ENCODE data around the gene CALD1. TPM values are rescaled to one million over a fixed set of nuclear protein-coding genes. Genes with fewer than 3 reads are reported as not detected.

Gene CALD1
- polyA plus RNA-seq, 1 donor, result 191 TPM

- Histone ChIP-seq H3K9me3 (ENCODE audit: control insufficient read depth, low read depth, low read length) (peaks cover 3% of the 10 kb centered on the region), H3K27me3 (ENCODE audit: control insufficient read depth, insufficient read depth, low read length) (no peaks in the 10 kb centered on the region), H3K4me1 (ENCODE audit: control insufficient read depth, insufficient read depth, low read length) (peaks cover 5% of the 10 kb centered on the region), H3K36me3 (ENCODE audit: control insufficient read depth, insufficient read depth, low read length) (peaks cover 28% of the 10 kb centered on the region), H3K4me3 (ENCODE audit: low read length) (no peak overlapping the region), H3K27ac (ENCODE audit: low read length) (no peak overlapping the region)
- 92% methylated on average over 5 of the region's 17 CpGs for WGBS (ENCODE audit: insufficient coverage, low lambda C conversion rate)
- DNase-seq, result no peak
Measured at GRCh38 chr7:134947329-134947728, 167.9 kb downstream of the CALD1 start.

DNA sequence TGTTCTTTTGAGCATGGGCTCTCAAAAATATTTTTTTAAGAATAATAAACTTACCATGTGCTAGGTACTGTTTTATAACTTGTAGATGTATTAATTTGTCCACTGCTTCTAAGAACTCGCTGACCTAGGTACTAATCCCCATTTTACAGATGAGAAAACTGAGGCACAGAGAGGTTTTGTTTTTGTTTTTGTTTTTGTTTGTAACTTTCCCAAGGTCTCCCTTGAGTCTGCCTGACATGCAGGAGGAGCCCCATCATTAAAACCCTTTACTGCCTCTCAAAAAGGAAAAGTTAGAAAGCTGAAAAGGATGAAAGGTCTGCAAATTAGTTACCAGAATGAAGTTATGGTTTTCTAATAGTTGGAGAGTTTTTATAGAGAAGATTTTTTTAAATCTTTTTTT is 168.4 kb downstream of the CALD1 start:
- Histone ChIP-seq H3K4me3 (ENCODE audit: low read length) (no peak overlapping the region), H3K36me3 (ENCODE audit: control insufficient read depth, insufficient read depth, low read length) (peaks cover 28% of the 10 kb centered on the region), H3K4me1 (ENCODE audit: control insufficient read depth, insufficient read depth, low read length) (peaks cover 2% of the 10 kb centered on the region), H3K27ac (ENCODE audit: low read length) (no peak overlapping the region), H3K27me3 (ENCODE audit: control insufficient read depth, insufficient read depth, low read length) (no peaks in the 10 kb centered on the region), H3K9me3 (ENCODE audit: control insufficient read depth, low read depth, low read length) (peaks cover 3% of the 10 kb centered on the region)
- no peak for DNase-seq
- no CpG with 5 or more reads among the region's 1 CpG for WGBS (ENCODE audit: insufficient coverage, low lambda C conversion rate)

- peaks cover 28% of the 10 kb centered on the region for H3K36me3 ChIP-seq (ENCODE audit: control insufficient read depth, insufficient read depth, low read length)
- no peak overlapping the region for H3K4me3 ChIP-seq (ENCODE audit: low read length)
- H3K9me3 ChIP-seq (ENCODE audit: control insufficient read depth, low read depth, low read length), result peaks cover 3% of the 10 kb centered on the region
- no peak overlapping the region for H3K27ac ChIP-seq (ENCODE audit: low read length)
- no peak for DNase-seq
- no CpG with 5 or more reads among the region's 4 CpGs for WGBS (ENCODE audit: insufficient coverage, low lambda C conversion rate)
- H3K27me3 ChIP-seq (ENCODE audit: control insufficient read depth, insufficient read depth, low read length), result no peaks in the 10 kb centered on the region
- no peaks in the 10 kb centered on the region for H3K4me1 ChIP-seq (ENCODE audit: control insufficient read depth, insufficient read depth, low read length)
Measured at GRCh38 chr7:134948246-134948645, 168.8 kb downstream of the CALD1 start.

GRCh38 chr7:134948736-134949135 is 169.3 kb downstream of the CALD1 start:
- Histone ChIP-seq H3K9me3 (ENCODE audit: control insufficient read depth, low read depth, low read length) (peaks cover 3% of the 10 kb centered on the region), H3K27ac (ENCODE audit: low read length) (peak overlapping the region; percentile 14), H3K4me3 (ENCODE audit: low read length) (no peak overlapping the region), H3K36me3 (ENCODE audit: control insufficient read depth, insufficient read depth, low read length) (peaks cover 28% of the 10 kb centered on the region), H3K27me3 (ENCODE audit: control insufficient read depth, insufficient read depth, low read length) (no peaks in the 10 kb centered on the region), H3K4me1 (ENCODE audit: control insufficient read depth, insufficient read depth, low read length) (no peaks in the 10 kb centered on the region)
- WGBS (ENCODE audit: insufficient coverage, low lambda C conversion rate), result 60% methylated on average over 1 of the region's 1 CpG
- DNase-seq, result peak in 1 of 2 donors; percentile 11

DNA sequence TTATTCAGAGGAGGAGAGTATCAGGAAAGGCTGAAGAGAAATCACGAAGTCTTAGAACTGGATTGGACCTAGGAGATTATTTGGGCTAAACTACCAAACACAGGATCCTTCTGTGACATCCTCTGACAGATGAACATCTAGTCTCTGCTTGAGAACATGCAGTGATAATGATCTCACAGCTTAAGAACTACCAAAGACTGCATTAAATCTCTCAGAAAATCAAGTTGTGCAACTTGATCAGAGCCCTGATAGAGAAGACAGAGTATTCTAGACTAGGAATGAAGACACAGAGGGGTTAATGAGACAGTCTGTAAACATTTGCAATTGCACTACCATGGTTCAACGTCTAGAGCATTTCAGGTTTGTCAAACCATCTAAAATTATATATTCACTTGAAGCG is 169.7 kb downstream of the CALD1 start:
- peak overlapping the region; percentile 14 for H3K27ac ChIP-seq (ENCODE audit: low read length)
- DNase-seq, result no peak
- H3K4me1 ChIP-seq (ENCODE audit: control insufficient read depth, insufficient read depth, low read length), result no peaks in the 10 kb centered on the region
- H3K27me3 ChIP-seq (ENCODE audit: control insufficient read depth, insufficient read depth, low read length), result no peaks in the 10 kb centered on the region
- WGBS (ENCODE audit: insufficient coverage, low lambda C conversion rate), result 100% methylated on average over 1 of the region's 3 CpGs
- peaks cover 28% of the 10 kb centered on the region for H3K36me3 ChIP-seq (ENCODE audit: control insufficient read depth, insufficient read depth, low read length)
- H3K4me3 ChIP-seq (ENCODE audit: low read length), result no peak overlapping the region
- H3K9me3 ChIP-seq (ENCODE audit: control insufficient read depth, low read depth, low read length), result peaks cover 3% of the 10 kb centered on the region

GRCh38 chr7:134954197-134955082 is 175.0 kb downstream of the CALD1 start:
- Histone ChIP-seq H3K4me1 (ENCODE audit: control insufficient read depth, insufficient read depth, low read length) (no peaks in the 10 kb centered on the region), H3K27ac (ENCODE audit: low read length) (no peak overlapping the region), H3K36me3 (ENCODE audit: control insufficient read depth, insufficient read depth, low read length) (peaks cover 27% of the 10 kb centered on the region), H3K4me3 (ENCODE audit: low read length) (no peak overlapping the region), H3K27me3 (ENCODE audit: control insufficient read depth, insufficient read depth, low read length) (no peaks in the 10 kb centered on the region), H3K9me3 (ENCODE audit: control insufficient read depth, low read depth, low read length) (no peaks in the 10 kb centered on the region)
- WGBS (ENCODE audit: insufficient coverage, low lambda C conversion rate), result 33% methylated on average over 7 of the region's 9 CpGs
- no peak for DNase-seq

DNA sequence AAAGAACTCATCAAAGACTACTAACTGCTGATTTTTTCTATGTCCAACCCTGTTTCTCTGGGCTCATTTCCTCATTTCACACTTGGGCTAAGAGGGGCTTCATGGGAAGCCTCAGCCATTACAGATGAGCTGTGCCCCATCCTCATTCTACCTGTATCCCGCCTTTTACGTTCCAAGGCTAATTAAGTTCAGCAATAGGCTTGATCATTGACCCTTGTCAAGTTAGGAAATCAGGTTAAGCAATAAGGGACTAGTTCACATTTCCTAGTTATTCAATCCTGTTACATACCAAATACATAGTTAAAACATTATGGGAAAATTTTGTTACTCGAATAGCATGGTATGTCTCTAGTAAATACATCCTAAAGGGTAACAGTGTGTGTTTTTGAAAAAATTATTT is 177.6 kb downstream of the CALD1 start:
- Histone ChIP-seq H3K27me3 (ENCODE audit: control insufficient read depth, insufficient read depth, low read length) (no peaks in the 10 kb centered on the region), H3K4me1 (ENCODE audit: control insufficient read depth, insufficient read depth, low read length) (no peaks in the 10 kb centered on the region), H3K9me3 (ENCODE audit: control insufficient read depth, low read depth, low read length) (no peaks in the 10 kb centered on the region), H3K36me3 (ENCODE audit: control insufficient read depth, insufficient read depth, low read length) (peaks cover 13% of the 10 kb centered on the region), H3K27ac (ENCODE audit: low read length) (no peak overlapping the region), H3K4me3 (ENCODE audit: low read length) (no peak overlapping the region)
- no CpG with 5 or more reads among the region's 3 CpGs for WGBS (ENCODE audit: insufficient coverage, low lambda C conversion rate)
- DNase-seq, result no peak

DNA sequence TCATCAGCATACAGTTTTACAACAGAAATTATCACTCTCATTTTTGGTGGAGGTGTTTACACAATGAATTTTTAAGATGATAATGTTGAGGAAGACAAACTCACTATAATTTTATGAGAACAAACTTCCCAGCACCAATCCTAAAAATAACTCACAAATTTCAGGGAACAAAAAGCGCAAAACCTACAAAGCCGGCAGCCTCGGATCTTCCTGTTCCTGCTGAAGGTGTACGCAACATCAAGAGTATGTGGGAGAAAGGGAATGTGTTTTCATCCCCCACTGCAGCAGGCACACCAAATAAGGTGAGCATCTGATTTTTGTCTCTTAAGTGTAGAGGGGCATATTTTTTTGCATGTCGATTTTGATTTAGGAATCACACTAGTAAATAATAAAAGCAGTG is 180.4 kb downstream of the CALD1 start:
- Histone ChIP-seq H3K9me3 (ENCODE audit: control insufficient read depth, low read depth, low read length) (no peaks in the 10 kb centered on the region), H3K4me3 (ENCODE audit: low read length) (no peak overlapping the region), H3K27me3 (ENCODE audit: control insufficient read depth, insufficient read depth, low read length) (no peaks in the 10 kb centered on the region), H3K36me3 (ENCODE audit: control insufficient read depth, insufficient read depth, low read length) (peaks cover 19% of the 10 kb centered on the region), H3K4me1 (ENCODE audit: control insufficient read depth, insufficient read depth, low read length) (no peaks in the 10 kb centered on the region), H3K27ac (ENCODE audit: low read length) (no peak overlapping the region)
- whole genome bisulfite sequencing (ENCODE audit: insufficient coverage, low lambda C conversion rate), result no CpG with 5 or more reads among the region's 5 CpGs
- DNase-seq, result no peak

GRCh38 chr7:134962270-134962780 is 182.9 kb downstream of the CALD1 start:
- Histone ChIP-seq H3K4me3 (ENCODE audit: low read length) (no peak overlapping the region), H3K36me3 (ENCODE audit: control insufficient read depth, insufficient read depth, low read length) (peaks cover 25% of the 10 kb centered on the region), H3K4me1 (ENCODE audit: control insufficient read depth, insufficient read depth, low read length) (no peaks in the 10 kb centered on the region), H3K27ac (ENCODE audit: low read length) (no peak overlapping the region), H3K27me3 (ENCODE audit: control insufficient read depth, insufficient read depth, low read length) (no peaks in the 10 kb centered on the region), H3K9me3 (ENCODE audit: control insufficient read depth, low read depth, low read length) (no peaks in the 10 kb centered on the region)
- DNase-seq, result no peak

DNA sequence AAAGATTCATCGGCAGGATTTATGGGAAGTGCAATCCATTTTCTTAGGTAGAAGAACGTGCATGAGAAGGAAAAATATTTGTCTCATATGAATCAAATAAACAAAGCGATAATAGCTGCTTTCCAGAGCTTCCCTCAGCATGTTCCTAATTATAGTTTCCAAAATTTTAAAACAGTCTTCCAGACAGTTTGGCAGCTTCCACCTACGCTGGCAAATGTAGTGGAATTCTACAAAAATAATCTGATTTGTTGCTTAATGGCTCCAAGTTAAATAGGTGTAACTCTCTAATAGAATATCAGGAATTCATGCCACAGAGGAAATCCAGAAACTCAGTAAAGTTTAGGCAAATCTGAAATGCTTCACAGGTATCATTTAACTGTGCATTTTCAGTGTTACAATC is 183.6 kb downstream of the CALD1 start:
- Histone ChIP-seq H3K9me3 (ENCODE audit: control insufficient read depth, low read depth, low read length) (no peaks in the 10 kb centered on the region), H3K36me3 (ENCODE audit: control insufficient read depth, insufficient read depth, low read length) (peaks cover 25% of the 10 kb centered on the region), H3K4me1 (ENCODE audit: control insufficient read depth, insufficient read depth, low read length) (no peaks in the 10 kb centered on the region), H3K4me3 (ENCODE audit: low read length) (no peak overlapping the region), H3K27me3 (ENCODE audit: control insufficient read depth, insufficient read depth, low read length) (no peaks in the 10 kb centered on the region), H3K27ac (ENCODE audit: low read length) (no peak overlapping the region)
- no peak for DNase-seq
- WGBS (ENCODE audit: insufficient coverage, low lambda C conversion rate), result 100% methylated on average over 3 of the region's 4 CpGs

GRCh38 chr7:134966691-134967090 is 187.3 kb downstream of the CALD1 start:
- DNase-seq, result no peak
- Histone ChIP-seq H3K9me3 (ENCODE audit: control insufficient read depth, low read depth, low read length) (peaks cover 18% of the 10 kb centered on the region), H3K27ac (ENCODE audit: low read length) (no peak overlapping the region), H3K4me3 (ENCODE audit: low read length) (no peak overlapping the region), H3K27me3 (ENCODE audit: control insufficient read depth, insufficient read depth, low read length) (no peaks in the 10 kb centered on the region), H3K36me3 (ENCODE audit: control insufficient read depth, insufficient read depth, low read length) (peaks cover 19% of the 10 kb centered on the region), H3K4me1 (ENCODE audit: control insufficient read depth, insufficient read depth, low read length) (no peaks in the 10 kb centered on the region)
- WGBS (ENCODE audit: insufficient coverage, low lambda C conversion rate), result 40% methylated on average over 1 of the region's 3 CpGs

All from large intestine (tissue), 3 donors.